ENCODE results near the gene BZW2. TPM values are rescaled to one million over a fixed set of nuclear protein-coding genes. Genes with fewer than 3 reads are reported as not detected.
A peak's percentile ranks its signal among the peaks of the same experiment; 100 is the strongest.

BZW2 gene
- polyA plus RNA-seq (49.5 to 89.1 TPM (median 65.7 TPM) in 3 replicates), polyA minus RNA-seq (18.0 to 58.3 TPM (median 39.3 TPM) in 3 replicates)
- 114 TPM for polyA plus RNA-seq (2011; ENCODE audit: low read depth)
- 76.6 and 85.1 TPM in 2 replicates for polyA plus RNA-seq (2011; cell fraction: cytosol; rRNA removed)
- polyA plus RNA-seq (2011; cell fraction: nucleus; rRNA removed), result 67.3 and 72.4 TPM in 2 replicates
- 57.9 and 63.0 TPM in 2 replicates for polyA plus RNA-seq (2012; ENCODE audit: low replicate concordance)
- 21.9 TPM for polyA minus RNA-seq (2011; cell fraction: cytosol; rRNA and poly(A)+ RNA removed)
- polyA minus RNA-seq (2011; cell fraction: nucleus; rRNA and poly(A)+ RNA removed), result 13.2 and 33.8 TPM in 2 replicates

DNA sequence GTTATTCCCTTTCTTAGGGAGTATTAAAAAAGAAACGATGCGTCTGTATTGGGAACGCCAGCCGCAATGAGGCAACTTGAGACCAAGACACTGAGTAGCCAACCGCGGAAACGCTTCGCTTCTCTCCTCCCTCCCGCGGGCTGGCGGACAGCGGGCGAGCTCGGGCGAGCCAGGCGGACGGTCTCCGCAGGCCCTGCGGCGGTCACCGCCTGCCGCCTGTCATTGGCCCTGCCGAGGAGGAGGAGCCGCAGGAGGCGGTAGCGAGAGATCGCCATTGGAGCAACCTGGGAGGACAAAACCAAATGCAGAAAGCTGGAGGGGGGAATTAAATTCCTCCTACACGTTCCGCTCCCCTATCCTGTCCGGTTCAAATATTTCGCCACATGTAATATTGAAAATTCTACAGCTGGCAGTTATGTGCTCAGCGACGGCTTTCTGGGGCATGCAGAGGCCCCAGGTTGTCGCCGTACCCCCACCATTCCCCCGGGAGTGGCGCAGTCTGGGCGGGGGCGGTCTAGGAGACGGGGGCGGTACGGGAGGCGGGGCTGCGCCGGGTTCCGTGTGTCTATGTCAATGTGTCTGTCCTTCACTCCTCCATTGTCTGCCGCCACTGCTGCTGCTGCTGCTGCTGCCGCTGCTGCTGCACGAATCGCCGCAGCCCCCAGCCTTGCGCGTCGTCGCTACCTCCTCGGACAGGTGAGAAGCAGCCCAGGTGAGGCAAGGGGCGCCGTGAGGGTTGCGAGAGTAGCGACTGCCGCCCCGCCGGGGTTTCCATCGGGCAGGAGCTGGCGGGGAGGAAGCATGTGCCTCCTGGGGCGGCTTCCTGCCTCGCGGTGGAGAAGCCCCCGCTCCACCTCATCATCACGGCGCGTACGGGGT is at the start of gene BZW2, which contains the start of gene ANKMY2:
BZW2 (plus strand) TSS at position 589 of the 879 bp plus-strand sequence. CDS start 19,263 bp downstream, outside the sequence.
ANKMY2 (minus strand) TSS at position 162 of the 879 bp plus-strand sequence. CDS start 181 bp downstream, outside the sequence.
- peaks cover 45% of the 10 kb centered on the region for H3K4me1 ChIP-seq (ENCODE audit: control insufficient read depth, extremely low read depth, insufficient read depth, low read length)
- DNase-seq (ENCODE audit: low read depth, low spot score) (peak; percentile 54), FAIRE-seq (peak; percentile 49)
- H4K20me1 ChIP-seq (ENCODE audit: control insufficient read depth, extremely low read depth, insufficient read depth, low read length), result peaks cover 6% of the 10 kb centered on the region
- no peaks in the 10 kb centered on the region for H3K36me3 ChIP-seq (ENCODE audit: control insufficient read depth in 2 of 2, extremely low read depth in 1 of 2, insufficient read depth in 2 of 2, low read length in 2 of 2)
- no peaks in the 10 kb centered on the region for H3K9me1 ChIP-seq (ENCODE audit: control insufficient read depth, extremely low read depth, insufficient read depth, low read length)
- H3K9me3 ChIP-seq (ENCODE audit: control insufficient read depth, low read depth, low read length), result no peaks in the 10 kb centered on the region
- peak within 1 kb of the TSS; percentile 94 for H3K27ac ChIP-seq (ENCODE audit: control insufficient read depth, insufficient read depth, low read length)
- H2AFZ ChIP-seq (ENCODE audit: control insufficient read depth, low read length), result peak within 1 kb of the TSS; percentile 95
- H3K27me3 ChIP-seq (ENCODE audit: control insufficient read depth, extremely low read depth, insufficient read depth, low read length), result no peaks in the 10 kb centered on the region
- TF ChIP-seq, protein P1, sequence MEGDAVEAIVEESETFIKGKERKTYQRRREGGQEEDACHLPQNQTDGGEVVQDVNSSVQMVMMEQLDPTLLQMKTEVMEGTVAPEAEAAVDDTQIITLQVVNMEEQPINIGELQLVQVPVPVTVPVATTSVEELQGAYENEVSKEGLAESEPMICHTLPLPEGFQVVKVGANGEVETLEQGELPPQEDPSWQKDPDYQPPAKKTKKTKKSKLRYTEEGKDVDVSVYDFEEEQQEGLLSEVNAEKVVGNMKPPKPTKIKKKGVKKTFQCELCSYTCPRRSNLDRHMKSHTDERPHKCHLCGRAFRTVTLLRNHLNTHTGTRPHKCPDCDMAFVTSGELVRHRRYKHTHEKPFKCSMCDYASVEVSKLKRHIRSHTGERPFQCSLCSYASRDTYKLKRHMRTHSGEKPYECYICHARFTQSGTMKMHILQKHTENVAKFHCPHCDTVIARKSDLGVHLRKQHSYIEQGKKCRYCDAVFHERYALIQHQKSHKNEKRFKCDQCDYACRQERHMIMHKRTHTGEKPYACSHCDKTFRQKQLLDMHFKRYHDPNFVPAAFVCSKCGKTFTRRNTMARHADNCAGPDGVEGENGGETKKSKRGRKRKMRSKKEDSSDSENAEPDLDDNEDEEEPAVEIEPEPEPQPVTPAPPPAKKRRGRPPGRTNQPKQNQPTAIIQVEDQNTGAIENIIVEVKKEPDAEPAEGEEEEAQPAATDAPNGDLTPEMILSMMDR (optimal IDR thresholded peaks at IDR 0.05 in 1 of 3, IDR thresholded peaks at IDR 0.05 in 1 of 3, conservative IDR thresholded peaks at IDR 0.05 in 1 of 3; ENCODE audit: extremely low read depth in 1 of 3, insufficient read depth in 2 of 3, low read length in 3 of 3), result no peak
- TF ChIP-seq EZH2 (IDR thresholded peaks at IDR 0.05; ENCODE audit: low read length), result no peak
- H3K9ac ChIP-seq (ENCODE audit: control insufficient read depth, extremely low read depth, insufficient read depth, low read length), result peak within 1 kb of the TSS; percentile 91
- dilution Hi-C loops (cut with MboI; ENCODE audit: extremely low pct_ligation_motif_present, low sequenced_read_pairs), result no loop called here
- peak within 1 kb of the TSS; percentile 96 for H3K4me2 ChIP-seq (ENCODE audit: control insufficient read depth, extremely low read depth, insufficient read depth, low read depth, low read length)
- peaks cover 60% of the 10 kb centered on the region for H3K79me2 ChIP-seq (ENCODE audit: control insufficient read depth, insufficient read depth, low read length)
- H3K4me3 ChIP-seq (ENCODE audit: control insufficient read depth in 2 of 3, extremely low read depth in 1 of 3, insufficient read depth in 2 of 3, low read depth in 1 of 3, low read length in 3 of 3), result peak within 1 kb of the TSS; percentile 96 to 99 (median 98)

DNA sequence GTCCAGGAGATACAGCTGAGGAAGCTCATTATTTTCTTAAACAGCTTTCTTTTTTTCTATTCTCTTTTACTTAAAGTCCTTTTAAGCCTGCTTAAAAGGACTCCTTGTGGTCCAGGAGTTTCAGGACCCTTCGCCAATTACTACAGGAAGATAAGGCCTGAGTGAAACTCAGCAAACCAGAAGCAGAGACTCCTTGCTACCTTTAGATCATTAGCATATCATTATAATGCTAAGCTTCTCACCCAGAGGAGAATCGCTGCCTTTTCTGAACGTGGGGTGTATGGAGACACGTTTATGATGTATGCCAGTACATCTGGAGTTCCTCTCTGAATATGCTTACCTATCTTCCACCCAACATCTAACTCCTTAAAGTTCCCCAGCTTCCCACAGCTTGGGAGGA is 48.0 kb upstream of the BZW2 start:
- H3K9me1 ChIP-seq (ENCODE audit: control insufficient read depth, extremely low read depth, insufficient read depth, low read length), result no peaks in the 10 kb centered on the region
- H3K79me2 ChIP-seq (ENCODE audit: control insufficient read depth, insufficient read depth, low read length), result no peaks in the 10 kb centered on the region
- dilution Hi-C loops (cut with MboI; ENCODE audit: extremely low pct_ligation_motif_present, low sequenced_read_pairs), result no loop called here
- H3K4me2 ChIP-seq (ENCODE audit: control insufficient read depth, extremely low read depth, insufficient read depth, low read depth, low read length), result no peak overlapping the region
- FAIRE-seq (no peak), DNase-seq (ENCODE audit: low read depth, low spot score) (no peak)
- H4K20me1 ChIP-seq (ENCODE audit: control insufficient read depth, extremely low read depth, insufficient read depth, low read length), result no peaks in the 10 kb centered on the region
- TF ChIP-seq, protein P1 (optimal IDR thresholded peaks at IDR 0.05 in 1 of 3, IDR thresholded peaks at IDR 0.05 in 1 of 3, conservative IDR thresholded peaks at IDR 0.05 in 1 of 3; ENCODE audit: extremely low read depth in 1 of 3, insufficient read depth in 2 of 3, low read length in 3 of 3), result no peak
- TF ChIP-seq EZH2 (IDR thresholded peaks at IDR 0.05; ENCODE audit: low read length), result no peak
- H3K4me3 ChIP-seq (ENCODE audit: control insufficient read depth in 2 of 3, extremely low read depth in 1 of 3, insufficient read depth in 2 of 3, low read depth in 1 of 3, low read length in 3 of 3), result no peak overlapping the region
- no peak overlapping the region for H3K27ac ChIP-seq (ENCODE audit: control insufficient read depth, insufficient read depth, low read length)
- H3K27me3 ChIP-seq (ENCODE audit: control insufficient read depth, extremely low read depth, insufficient read depth, low read length), result no peaks in the 10 kb centered on the region
- no peak overlapping the region for H2AFZ ChIP-seq (ENCODE audit: control insufficient read depth, low read length)
- H3K9ac ChIP-seq (ENCODE audit: control insufficient read depth, extremely low read depth, insufficient read depth, low read length), result no peak overlapping the region
- H3K4me1 ChIP-seq (ENCODE audit: control insufficient read depth, extremely low read depth, insufficient read depth, low read length), result no peaks in the 10 kb centered on the region
- no peaks in the 10 kb centered on the region for H3K9me3 ChIP-seq (ENCODE audit: control insufficient read depth, low read depth, low read length)
- H3K36me3 ChIP-seq (ENCODE audit: control insufficient read depth in 2 of 2, extremely low read depth in 1 of 2, insufficient read depth in 2 of 2, low read length in 2 of 2), result peaks cover 0 to 4% of the 10 kb centered on the region in 2 experiments
